Upper lobe of left lung (tissue), 6 donors: ENCODE results near the gene CCT6B. TPM values are rescaled to one million over a fixed set of nuclear protein-coding genes. Genes with fewer than 3 reads are reported as not detected.

Experiments
- ATAC-seq, 2 donors: fragments of 200-7000 bp; cut with Tn5 transposase; one replicate each; pipeline ENCODE4 v1.9.1; 2022; ENCODE audit warnings: mild to moderate bottlenecking in 2 of 2, moderate library complexity in 2 of 2; ENCODE audit not compliant: low FRiP score in 2 of 2
- DNase-seq, 2 donors: peaks; one replicate each; pipeline ENCODE4 v3.0.0-alpha.2; 2019 to 2020
- H3K27ac ChIP-seq, 4 donors: fragments of 200-600 bp; sonication (generic); one replicate each; pipeline ENCODE4 v1.5.1; 2016 to 2019
- H3K27me3 ChIP-seq, 4 donors: fragments of 200-600 bp; sonication (generic); one replicate each; pipeline ENCODE4 v1.5.1; 2017 to 2019
- H3K36me3 ChIP-seq, 4 donors: fragments of 200-600 bp; sonication (generic); one replicate each; pipeline ENCODE4 v1.5.1; 2016 to 2019
- H3K4me1 ChIP-seq, 4 donors: fragments of 200-600 bp; sonication (generic); one replicate each; pipeline ENCODE4 v1.5.1; 2018 to 2019
- H3K4me3 ChIP-seq, 4 donors: fragments of 200-600 bp; sonication (generic); one replicate each; pipeline ENCODE4 v1.5.1; 2017 to 2019; ENCODE audit warnings: mild to moderate bottlenecking in 2 of 4, moderate library complexity in 1 of 4
- H3K9me3 ChIP-seq, 4 donors: fragments of 200-600 bp; sonication (generic); one replicate each; pipeline ENCODE4 v1.5.1; 2018 to 2019
- EP300 ChIP-seq, 4 donors: sonication (generic); formaldehyde crosslinking; IDR thresholded peaks; one replicate each; pipeline ENCODE4 v1.5.1; 2017; ENCODE audit warnings: antibody characterized with exemption in 4 of 4, control low read depth in 2 of 4
- POLR2A ChIP-seq, 4 donors: fragments of 450-650 bp; IDR thresholded peaks; one replicate each; pipeline ENCODE4 v1.5.1; 2016 to 2017; ENCODE audit warnings: antibody characterized with exemption in 4 of 4, mild to moderate bottlenecking in 2 of 4
- POLR2AphosphoS5 ChIP-seq, 2 donors: sonication (generic); formaldehyde crosslinking; IDR thresholded peaks; one replicate each; pipeline ENCODE4 v1.5.1; 2017; ENCODE audit warnings: antibody characterized with exemption in 2 of 2
- WGBS, 2 donors: methylation state at CpG; one replicate each; pipeline ENCODE4 v1.1.5; 2017 to 2018; 5-methylcytosine and 5-hydroxymethylcytosine counted together
- total RNA-seq, 6 donors: library from RNA; depleted of rRNA in 4 of 6; stranded (reverse); fragments of >200 nt in 4 of 6; gene quantifications; one replicate each; pipeline versions ENCODE4 v1.1.0 to v1.2.1, GENCODE V29; 2016 to 2021
- TF ChIP-seq, protein P1 (sequence below), 6 experiments: fragments of 450-650 bp in 4 of 6; fragments of 200-600 bp in 2 of 6; sonication (generic) in 2 of 6; IDR thresholded peaks; one replicate each; pipeline ENCODE4 v1.5.1; 2016 to 2019; ENCODE audit warnings: antibody characterized with exemption in 6 of 6
- donor health status: DM: no; HTN: no; CAD: no; lungs with moderate emphysema.
- donor health status: DM: no; HTN: yes; CAD: no; lungs with severe emphysema.

CCT6B gene
- total RNA-seq, 6 donors from 2014 or later, result 0.54 to 4.5 (median 1.7) TPM

DNA sequence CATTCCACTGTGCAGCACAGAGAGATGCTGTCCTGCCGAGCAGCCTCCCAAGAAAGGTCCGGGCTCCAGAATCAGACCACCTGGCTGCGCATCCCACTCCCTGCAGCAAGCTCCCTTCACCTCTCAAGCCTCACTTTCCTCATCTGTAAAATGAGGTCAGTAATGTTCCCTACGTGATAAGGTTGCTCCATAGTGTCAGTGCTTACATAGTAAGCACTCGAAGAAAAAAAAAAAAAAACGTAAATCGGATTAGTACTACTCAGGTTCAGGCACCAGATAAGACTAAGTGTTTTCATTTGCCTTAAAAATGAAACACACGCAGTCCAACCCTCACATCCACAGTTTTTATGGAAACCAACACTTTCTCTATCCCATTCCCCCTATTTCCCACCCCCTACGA lies 76.7 kb downstream of the CCT6B start:
- no peaks in the 10 kb centered on the region for H3K4me1 ChIP-seq
- TF ChIP-seq EP300 (IDR thresholded peaks at IDR 0.05), result no peak
- TF ChIP-seq, protein P1, sequence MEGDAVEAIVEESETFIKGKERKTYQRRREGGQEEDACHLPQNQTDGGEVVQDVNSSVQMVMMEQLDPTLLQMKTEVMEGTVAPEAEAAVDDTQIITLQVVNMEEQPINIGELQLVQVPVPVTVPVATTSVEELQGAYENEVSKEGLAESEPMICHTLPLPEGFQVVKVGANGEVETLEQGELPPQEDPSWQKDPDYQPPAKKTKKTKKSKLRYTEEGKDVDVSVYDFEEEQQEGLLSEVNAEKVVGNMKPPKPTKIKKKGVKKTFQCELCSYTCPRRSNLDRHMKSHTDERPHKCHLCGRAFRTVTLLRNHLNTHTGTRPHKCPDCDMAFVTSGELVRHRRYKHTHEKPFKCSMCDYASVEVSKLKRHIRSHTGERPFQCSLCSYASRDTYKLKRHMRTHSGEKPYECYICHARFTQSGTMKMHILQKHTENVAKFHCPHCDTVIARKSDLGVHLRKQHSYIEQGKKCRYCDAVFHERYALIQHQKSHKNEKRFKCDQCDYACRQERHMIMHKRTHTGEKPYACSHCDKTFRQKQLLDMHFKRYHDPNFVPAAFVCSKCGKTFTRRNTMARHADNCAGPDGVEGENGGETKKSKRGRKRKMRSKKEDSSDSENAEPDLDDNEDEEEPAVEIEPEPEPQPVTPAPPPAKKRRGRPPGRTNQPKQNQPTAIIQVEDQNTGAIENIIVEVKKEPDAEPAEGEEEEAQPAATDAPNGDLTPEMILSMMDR (IDR thresholded peaks at IDR 0.05), result no peak
- TF ChIP-seq POLR2AphosphoS5 (IDR thresholded peaks at IDR 0.05), result no peak
- no peak for TF ChIP-seq POLR2A (IDR thresholded peaks at IDR 0.05)
- H3K4me3 ChIP-seq, result no peak overlapping the region
- DNase-seq (no peak), ATAC-seq (no peak)
- H3K27ac ChIP-seq, result no peak overlapping the region
- no peaks in the 10 kb centered on the region for H3K27me3 ChIP-seq
- 65 to 71% methylated on average over 9 of the region's 9 CpGs for WGBS, 2 donors
- no peaks in the 10 kb centered on the region for H3K36me3 ChIP-seq
- no peaks in the 10 kb centered on the region for H3K9me3 ChIP-seq

DNA sequence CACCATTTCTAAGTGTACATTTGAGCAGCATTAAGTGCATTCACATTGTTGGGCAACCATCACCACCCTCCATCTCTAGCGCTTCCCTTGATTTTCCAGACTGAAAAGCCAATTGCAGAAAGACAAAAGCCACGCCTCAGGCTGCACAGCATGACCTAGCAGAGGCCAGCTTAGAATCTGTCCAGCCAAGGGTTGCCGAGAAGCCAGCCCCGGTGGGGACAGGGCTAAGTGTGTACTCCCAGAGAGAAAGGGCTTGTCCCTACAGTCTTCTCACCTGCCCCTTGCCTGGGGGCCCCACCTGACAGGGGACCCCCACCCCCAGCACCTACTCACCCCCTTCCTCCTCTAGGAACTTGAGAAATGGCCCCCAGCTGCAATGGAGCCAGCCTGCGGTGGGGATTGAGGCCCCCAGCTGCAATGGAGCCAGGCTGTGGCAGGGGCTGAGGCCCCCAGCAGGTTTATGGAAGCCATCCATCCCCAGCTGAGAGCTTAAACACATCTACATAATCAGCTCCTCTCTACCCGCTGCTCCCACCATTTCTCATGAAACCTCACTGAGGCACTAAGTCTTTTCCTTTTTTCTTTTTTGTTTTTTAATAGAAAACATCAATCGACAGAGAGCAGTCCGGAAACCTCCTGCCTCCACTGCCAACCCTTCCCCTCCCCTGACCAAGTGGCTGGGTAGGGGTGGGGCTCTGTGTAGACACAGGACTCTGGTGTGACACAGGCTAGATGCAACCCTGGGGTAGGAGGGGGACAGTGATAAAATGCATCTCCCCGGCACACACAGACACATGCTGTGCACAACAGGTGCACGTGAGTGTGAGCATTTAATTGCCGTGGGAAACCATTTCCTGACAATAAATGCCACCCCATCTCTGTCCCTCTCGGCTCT lies 77.9 kb downstream of the CCT6B start:
- no peaks in the 10 kb centered on the region for H3K4me1 ChIP-seq
- H3K27me3 ChIP-seq, result no peaks in the 10 kb centered on the region
- ATAC-seq, result no peak
- no peak overlapping the region for H3K4me3 ChIP-seq
- no peak for TF ChIP-seq POLR2A (IDR thresholded peaks at IDR 0.05)
- TF ChIP-seq EP300 (IDR thresholded peaks at IDR 0.05), result no peak
- no peak for TF ChIP-seq POLR2AphosphoS5 (IDR thresholded peaks at IDR 0.05)
- TF ChIP-seq, protein P1 (IDR thresholded peaks at IDR 0.05), result no peak
- H3K36me3 ChIP-seq, result no peaks in the 10 kb centered on the region
- no peaks in the 10 kb centered on the region for H3K9me3 ChIP-seq
- 26 to 40% methylated on average over 12 of the region's 12 CpGs for WGBS, 2 donors
- no peak for DNase-seq
- H3K27ac ChIP-seq, result no peak overlapping the region

DNA sequence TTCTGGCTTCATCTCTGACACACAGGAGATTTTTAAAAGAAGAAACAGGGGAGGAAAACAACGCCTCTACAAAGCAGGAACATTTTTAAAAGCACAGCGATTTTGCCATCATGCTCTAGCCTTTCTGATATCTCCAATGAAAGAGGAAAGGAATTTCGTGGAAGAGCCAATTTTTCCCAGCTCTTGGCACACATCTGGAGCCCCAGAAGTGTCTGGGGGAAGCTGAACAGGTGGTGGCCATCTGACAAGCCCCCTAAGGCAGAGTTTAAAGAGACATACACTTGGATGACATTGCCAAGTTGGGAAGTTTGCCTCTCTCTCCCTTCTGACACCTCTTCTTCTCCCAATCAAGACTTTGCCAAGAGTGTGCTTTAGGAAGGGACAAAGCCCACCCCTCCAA lies 82.1 kb downstream of the CCT6B start:
- no peaks in the 10 kb centered on the region for H3K4me1 ChIP-seq
- ATAC-seq (no peak), DNase-seq (no peak)
- H3K4me3 ChIP-seq, result no peak overlapping the region
- H3K27ac ChIP-seq, result no peak overlapping the region
- no peaks in the 10 kb centered on the region for H3K9me3 ChIP-seq
- TF ChIP-seq POLR2AphosphoS5 (IDR thresholded peaks at IDR 0.05) (no peak), POLR2A (IDR thresholded peaks at IDR 0.05) (no peak), EP300 (IDR thresholded peaks at IDR 0.05) (no peak)
- TF ChIP-seq, protein P1 (IDR thresholded peaks at IDR 0.05), result no peak
- WGBS, 2 donors, result 41 to 53% methylated on average over 3 of the region's 3 CpGs
- H3K36me3 ChIP-seq, result no peaks in the 10 kb centered on the region
- H3K27me3 ChIP-seq, result no peaks in the 10 kb centered on the region

Other genes starting within 250 kb of the CCT6B start
- 10 to 100 TPM in 5 of 6 donors, 1 to 10 TPM in 1; 9.8 to 29.3 (median 14.1) TPM for gene ZNF830, start 80 bp upstream of the CCT6B start, total RNA-seq
- 10 to 100 TPM; 27.4 to 47.1 (median 29.9) TPM for gene LIG3, start 19.1 kb upstream of the CCT6B start, total RNA-seq
- 10 to 100 TPM; 17.6 to 30.8 (median 25.3) TPM for gene RFFL, start 102.2 kb upstream of the CCT6B start, total RNA-seq
- gene RAD51D, start 158.4 kb upstream of the CCT6B start, total RNA-seq, result 10 to 100 TPM in 2 of 6 donors, 1 to 10 TPM in 4; 3.5 to 14.7 (median 7.5) TPM
- not detected for gene FNDC8, start 160.2 kb upstream of the CCT6B start, total RNA-seq
- gene NLE1, start 180.8 kb upstream of the CCT6B start, total RNA-seq, result 10 to 100 TPM in 5 of 6 donors, 1 to 10 TPM in 1; 6.7 to 14.6 (median 11.1) TPM
- under 1 TPM in 4 of 6 donors, not detected in 2; 0.10 to 0.61 (median 0.20) TPM for gene UNC45B, start 186.4 kb upstream of the CCT6B start, total RNA-seq
- not detected for gene SLC35G3, start 232.9 kb upstream of the CCT6B start, total RNA-seq